ENCODE measurements around the gene ZFR2.
"Not testable (repeated sequence)": the region's sequence is repeated elsewhere in the genome, so short reads cannot be mapped to it uniquely, and the experiment has no call there.

ZFR2 gene

GRCh38 chr19:3835055-3835435 is 33.8 kb downstream of the ZFR2 start:
- DNase-seq: no peak

DNA sequence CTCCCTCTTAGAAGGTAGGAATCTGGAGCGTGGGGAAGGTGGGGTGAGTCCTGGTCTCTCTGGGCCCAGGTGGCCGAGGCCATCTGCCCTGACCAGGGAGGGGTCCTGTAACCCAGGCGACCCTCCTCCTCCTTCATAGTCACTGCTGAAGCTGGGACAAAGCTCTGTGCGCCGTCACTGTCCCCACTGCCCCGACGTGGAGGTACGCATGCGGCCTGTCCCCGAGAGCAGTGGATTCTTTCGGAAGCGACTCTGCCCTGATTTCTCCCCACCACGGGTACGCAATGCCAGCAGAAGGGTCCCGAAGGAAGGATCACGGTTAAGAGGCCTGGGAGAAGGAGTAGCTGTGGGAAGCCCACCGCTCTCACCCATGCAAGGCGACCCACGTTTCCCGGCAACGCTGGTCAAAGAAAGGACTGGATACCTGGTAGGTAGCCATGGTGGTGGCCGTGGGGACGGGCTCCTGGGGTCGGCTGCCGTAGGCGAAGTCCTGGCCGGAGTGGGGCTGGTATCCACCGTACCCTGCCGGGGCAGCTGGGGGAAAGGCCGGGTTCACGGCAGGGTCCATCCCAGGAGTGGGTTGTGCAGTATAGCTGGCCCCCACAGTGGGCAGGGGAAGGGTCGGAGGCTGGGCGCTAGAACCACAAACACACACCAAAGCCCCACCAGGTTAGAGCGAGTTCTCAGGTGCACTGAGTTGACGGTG is 34.3 kb downstream of the ZFR2 start:
- no peak for DNase-seq

DNA sequence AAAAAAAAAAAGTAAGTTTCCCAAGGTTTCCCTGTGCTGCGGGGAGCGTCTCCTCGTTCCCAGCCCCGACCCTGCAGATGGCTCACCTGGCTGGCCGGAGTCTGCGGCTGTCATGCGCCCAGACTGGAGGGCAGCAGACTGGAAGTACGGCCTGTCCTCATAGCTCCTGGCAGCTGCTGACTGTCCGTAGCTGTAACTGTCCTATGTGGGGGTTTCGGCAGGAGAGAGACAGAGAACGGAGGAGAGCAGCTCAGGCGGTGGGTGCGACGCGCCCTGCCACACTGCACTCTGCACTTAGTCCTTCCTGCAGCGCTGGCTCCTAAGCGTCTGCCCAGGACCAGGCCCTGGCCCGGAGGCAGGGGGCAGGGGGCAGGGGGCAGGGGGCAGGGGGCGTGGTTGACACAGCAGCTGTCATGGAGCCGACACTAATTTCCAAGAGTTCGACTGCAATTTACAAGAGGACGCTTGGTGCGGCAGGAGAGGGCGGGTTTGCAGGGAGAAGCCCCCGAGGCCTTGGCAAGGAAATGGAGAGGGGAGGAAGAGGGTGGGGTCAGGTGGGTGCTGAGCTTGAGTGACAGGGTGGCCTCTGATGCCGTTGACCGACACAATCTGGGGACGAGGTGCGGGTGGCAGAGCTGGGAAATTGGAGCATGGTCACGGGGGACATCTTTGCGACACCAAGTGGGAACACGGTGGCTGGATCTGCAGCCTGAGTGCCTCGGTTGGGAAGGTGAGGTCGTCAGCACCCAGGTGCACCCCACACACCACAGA is 35.1 kb downstream of the ZFR2 start:
- DNase-seq: no peak

DNA sequence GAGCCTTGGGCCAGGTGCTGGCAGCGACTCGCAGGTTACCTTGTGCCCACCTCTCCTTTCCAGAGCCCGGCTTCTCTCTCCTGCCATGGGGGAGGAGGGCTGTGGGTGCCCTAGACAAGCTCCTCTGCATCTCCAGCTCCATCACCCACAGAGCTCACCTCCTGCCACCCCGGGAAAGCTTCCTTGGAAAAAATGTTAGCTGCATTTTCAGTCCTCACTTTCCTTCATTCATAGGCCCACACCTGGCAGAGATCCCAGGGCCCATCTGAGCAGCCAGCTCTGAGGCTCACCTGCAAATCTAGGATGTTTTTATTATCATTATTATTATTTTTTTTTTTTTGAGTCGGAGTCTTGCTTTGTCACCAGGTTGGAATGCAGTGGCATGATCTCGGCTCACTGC is 36.8 kb downstream of the ZFR2 start:
- no peak for DNase-seq

DNA sequence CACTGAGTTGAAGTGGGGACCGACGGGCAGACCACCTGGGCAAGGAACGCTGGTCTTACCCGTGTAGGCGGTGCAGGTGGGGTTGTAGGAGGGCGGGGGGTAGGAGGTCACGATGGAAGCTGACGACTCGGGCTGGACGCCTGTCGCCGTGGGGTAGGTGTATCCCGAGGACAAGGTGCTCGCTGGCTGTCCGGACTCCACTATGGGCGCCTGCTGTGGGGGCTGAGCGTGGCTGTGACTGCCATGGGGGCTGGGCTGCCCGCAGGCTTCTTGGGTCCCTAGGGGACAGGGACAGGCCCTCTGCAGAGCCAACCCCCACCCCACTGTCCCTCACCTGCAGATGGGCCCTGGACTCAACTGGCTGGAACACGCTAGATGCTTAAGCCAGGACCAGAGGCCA is 37.2 kb downstream of the ZFR2 start:
- no peak for DNase-seq

- DNase-seq: peak; percentile 28
Observed at GRCh38 chr19:3830621-3831589, 37.9 kb downstream of the ZFR2 start.

DNA sequence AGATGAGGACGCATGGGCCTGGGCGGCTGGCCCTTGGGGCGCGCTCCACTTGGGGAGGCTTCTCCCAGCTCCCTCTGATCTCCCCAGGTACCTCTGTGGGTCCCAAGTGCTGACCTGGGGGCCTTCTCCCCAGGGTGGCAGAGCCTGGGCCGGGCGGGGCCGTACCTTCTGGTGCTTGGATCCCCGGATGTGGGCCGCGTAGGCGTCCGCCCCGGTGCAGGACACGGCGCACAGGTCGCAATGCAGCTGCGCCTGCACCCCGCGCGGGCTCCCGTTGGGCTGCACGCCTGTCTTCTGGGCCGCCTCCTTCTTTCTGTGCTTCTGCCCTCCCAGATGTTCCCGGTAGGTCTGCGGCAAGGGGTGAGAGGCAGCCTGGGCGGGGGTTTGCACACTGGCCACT is 41.5 kb downstream of the ZFR2 start:
- no peak for DNase-seq

GRCh38 chr19:3826163-3826562 is 42.7 kb downstream of the ZFR2 start:
- DNase-seq: no peak

DNA sequence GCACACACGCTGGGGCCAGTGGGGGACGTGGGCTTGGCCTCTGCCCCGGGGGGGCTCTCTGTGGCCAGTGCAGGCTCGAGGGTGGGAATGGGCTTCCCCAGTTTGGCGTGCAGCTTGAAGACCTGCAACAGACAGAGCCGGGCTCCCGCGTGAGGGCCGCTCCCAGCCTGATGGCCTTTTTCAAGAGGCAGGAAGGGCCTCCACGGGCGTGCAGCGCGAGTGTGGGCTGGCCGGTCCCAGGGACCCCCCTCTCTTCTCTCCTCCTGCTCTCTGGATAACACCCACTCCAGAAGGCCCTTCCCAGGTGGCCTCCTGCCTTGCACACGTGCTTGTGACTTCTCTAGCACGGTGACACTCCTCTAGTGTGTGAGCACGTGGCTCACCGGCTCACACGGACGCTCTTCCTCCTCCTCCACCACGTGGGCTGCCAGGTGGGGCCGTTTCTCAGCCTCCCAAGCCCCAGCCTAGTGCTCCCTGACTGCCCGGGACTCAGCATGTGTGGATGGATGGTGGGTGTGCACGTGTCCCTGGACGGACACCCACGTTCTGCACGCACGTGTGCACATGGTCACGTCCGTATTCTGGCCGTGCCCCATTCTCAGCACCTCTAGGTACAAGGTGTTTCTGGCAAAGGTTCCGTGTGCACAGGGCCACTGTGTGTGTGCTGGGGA is 43.4 kb downstream of the ZFR2 start:
- DNase-seq: no peak

GRCh38 chr19:3823350-3823713 is 45.5 kb downstream of the ZFR2 start:
- DNase-seq: no peak

GRCh38 chr19:3822683-3823349 is 46.0 kb downstream of the ZFR2 start:
- DNase-seq: no peak

GRCh38 chr19:3821857-3822364 is 46.9 kb downstream of the ZFR2 start:
- peak; percentile 19 for DNase-seq

- no peak for DNase-seq
Observed at GRCh38 chr19:3821156-3821555, 47.7 kb downstream of the ZFR2 start.

GRCh38 chr19:3819989-3820388 is 48.8 kb downstream of the ZFR2 start:
- DNase-seq: no peak

- DNase-seq: no peak
Observed at GRCh38 chr19:3818918-3819317, 49.9 kb downstream of the ZFR2 start.

GRCh38 chr19:3818466-3818865 is 50.4 kb downstream of the ZFR2 start:
- DNase-seq: no peak

DNA sequence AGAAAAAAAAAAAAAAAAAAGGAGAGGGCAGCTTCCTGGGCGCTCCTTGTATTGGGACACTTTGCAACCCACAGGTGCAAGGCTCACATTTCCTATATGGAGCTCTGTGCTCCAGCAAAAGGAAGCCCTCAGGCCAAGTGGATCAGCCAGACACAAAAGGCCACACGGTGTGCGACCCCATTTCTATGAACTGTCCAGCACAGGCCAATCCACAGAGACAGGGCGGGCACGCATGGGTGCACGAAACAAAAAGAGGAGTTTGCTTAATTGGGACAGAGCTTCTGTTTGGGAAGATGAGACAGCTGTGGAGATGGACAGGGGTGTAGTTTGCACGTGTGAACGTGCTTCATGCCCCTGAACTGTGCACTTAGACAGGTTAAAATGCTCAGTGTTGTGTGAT is 51.1 kb downstream of the ZFR2 start:
- no peak for DNase-seq

- no peak for DNase-seq
Observed at GRCh38 chr19:3816566-3817218, 52.1 kb downstream of the ZFR2 start.

GRCh38 chr19:3816148-3816547 is 52.7 kb downstream of the ZFR2 start:
- not testable (repeated sequence) for DNase-seq

GRCh38 chr19:3814648-3815047 is 54.2 kb downstream of the ZFR2 start:
- no peak for DNase-seq

All from NCI-H1436 (cell line).